GM13976 (cell line): ENCODE data around the gene MCM9.

Experiments
- DNase-seq: peaks from one replicate; pipeline ENCODE4 v3.0.0; 2012; ENCODE audit warnings: low spot score
- CTCF ChIP-seq: IDR thresholded peaks from 2 replicates; pipeline ENCODE4 v1.5.1; 2012; ENCODE audit warnings: borderline replicate concordance, mild to moderate bottlenecking; ENCODE audit not compliant: insufficient read depth; ENCODE audit errors: extremely low read depth, missing control alignments, control extremely low read depth
- in situ Hi-C: fragments of 300-500 bp; cut with MboI; formaldehyde crosslinking; loops from one replicate; pipeline ENCODE4 v1.12.0; 2022; ENCODE audit warnings: low sequenced_read_pairs, mixed read lengths, inconsistent platforms; ENCODE audit not compliant: unreplicated experiment

The MCM9 gene

DNA sequence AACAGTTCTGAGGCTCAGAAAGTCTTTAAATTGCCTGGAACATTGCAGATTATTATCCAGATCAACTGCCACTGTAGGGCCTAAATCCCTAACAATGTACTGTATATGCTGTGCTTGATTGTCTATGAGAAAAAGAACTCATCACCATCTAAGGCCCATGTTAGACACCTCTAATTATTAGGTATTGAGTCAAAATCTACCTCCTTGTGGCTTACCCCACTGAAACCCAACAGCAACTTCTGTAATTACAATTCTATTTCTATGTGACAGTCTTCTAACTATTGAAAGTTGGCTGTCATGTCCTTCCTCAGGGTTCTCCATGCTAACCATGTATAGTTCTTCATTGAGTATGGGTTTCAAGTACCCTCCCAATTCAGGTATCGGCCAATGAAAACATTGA lies 13.9 kb downstream of the MCM9 start:
- no peak for DNase-seq
- in situ Hi-C loops = no loop called here
- no peak for TF ChIP-seq CTCF

DNA sequence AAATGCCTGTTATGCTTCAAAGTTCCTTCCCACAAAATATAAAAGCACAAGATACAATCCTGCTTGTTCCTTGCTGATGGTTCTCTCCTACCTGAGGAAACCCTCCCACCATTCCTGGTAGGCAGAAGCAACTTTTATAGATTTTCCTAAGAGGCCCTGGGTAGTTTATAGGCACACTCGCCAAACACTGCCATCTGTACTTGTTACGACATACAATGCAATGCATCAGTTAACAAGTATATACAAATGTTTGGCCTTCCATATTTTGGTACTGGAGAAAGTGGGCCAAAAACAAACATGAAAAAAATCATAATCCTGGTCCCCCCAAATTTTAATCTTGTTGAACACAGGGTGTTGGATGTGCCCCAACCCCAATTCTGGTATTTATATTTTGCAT lies 16.6 kb downstream of the MCM9 start:
- DNase-seq = no peak
- TF ChIP-seq CTCF = no peak
- in situ Hi-C loops = no loop called here

DNA sequence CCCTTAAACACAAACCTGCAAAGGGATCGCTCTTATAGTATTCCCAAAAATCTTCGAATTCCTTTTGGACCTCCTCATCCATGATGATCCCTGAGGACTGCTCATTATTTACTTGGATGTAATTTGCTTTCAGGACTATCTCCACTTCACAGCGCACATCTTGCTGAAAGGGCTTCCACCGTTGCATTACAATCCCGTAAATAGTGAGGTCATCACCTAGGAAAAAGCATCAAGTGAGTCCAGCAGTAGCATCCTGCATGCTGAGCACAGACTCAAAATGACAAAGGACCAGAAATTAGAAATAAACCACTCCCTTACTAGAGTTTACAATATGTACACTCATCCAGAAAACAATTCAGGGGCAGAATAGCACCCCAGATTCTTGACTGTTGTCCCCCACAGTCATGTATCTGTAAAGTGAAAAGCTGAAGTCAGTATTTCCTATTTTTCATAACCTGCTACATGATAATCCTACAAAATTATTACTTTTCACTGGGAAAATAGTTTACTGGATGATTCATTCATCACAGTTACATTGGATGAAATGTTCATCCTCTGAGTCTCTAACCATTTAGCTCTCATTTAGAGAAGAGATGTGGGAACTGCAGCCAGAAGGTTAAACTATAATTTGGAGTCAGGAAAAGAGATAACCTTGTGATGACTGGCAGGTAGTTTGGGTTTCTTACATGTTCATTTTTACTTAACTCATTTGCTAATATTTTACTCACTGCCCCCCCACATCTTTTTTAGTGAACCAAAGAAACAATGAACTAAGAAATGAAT lies 17.2 kb downstream of the MCM9 start:
- no peak for TF ChIP-seq CTCF
- in situ Hi-C loops = no loop called here
- DNase-seq = no peak

- no peak for TF ChIP-seq CTCF
- in situ Hi-C loops = no loop called here
- DNase-seq = no peak
Observed at GRCh38 chr6:118914598-118914997, 20.4 kb downstream of the MCM9 start.

- in situ Hi-C loops = no loop called here
- no peak for DNase-seq
- no peak for TF ChIP-seq CTCF
Observed at GRCh38 chr6:118913161-118913560, 21.8 kb downstream of the MCM9 start.

DNA sequence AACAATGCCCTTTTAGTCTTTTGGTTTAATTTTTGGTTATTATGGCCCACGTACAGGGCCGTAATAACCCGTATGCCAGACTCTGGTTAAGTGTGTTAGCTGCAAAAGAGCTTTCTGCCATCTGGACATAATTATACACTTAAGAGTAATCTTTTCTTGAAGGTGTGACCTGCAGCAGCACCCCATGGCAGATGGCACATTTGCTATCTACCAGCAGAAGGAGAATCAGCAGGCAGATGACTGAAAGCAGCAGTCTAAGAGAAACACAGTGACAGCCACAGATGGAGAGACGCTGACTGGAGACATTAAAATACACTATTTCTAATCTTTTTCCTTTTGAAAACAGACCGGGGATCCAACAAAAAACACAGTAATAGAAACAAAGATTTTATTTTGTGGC lies 22.3 kb downstream of the MCM9 start:
- DNase-seq = no peak
- TF ChIP-seq CTCF = no peak
- in situ Hi-C loops = no loop called here
